Smooth muscle cell (in vitro differentiated cells): ENCODE results near the gene CD48. TPM values are rescaled to one million over a fixed set of nuclear protein-coding genes. Genes with fewer than 3 reads are reported as not detected.

Experiments used
- DNase-seq: peaks from one replicate; lab custom pipeline; 2025; ENCODE audit not compliant: unreplicated experiment; lab: John Stamatoyannopoulos, UW
- H2AFZ ChIP-seq: fragments of 200-600 bp; sonication (generic); 2 replicates; pipeline ENCODE4 v1.6.0; 2016; ENCODE audit warnings: antibody characterized with exemption, low read depth, mild to moderate bottlenecking
- H3F3A ChIP-seq: fragments of 200-600 bp; sonication (generic); 2 replicates; pipeline ENCODE4 v1.6.0; 2017; ENCODE audit warnings: antibody characterized with exemption, low read depth
- H3K27ac ChIP-seq: fragments of 200-600 bp; sonication (generic); 2 replicates; pipeline ENCODE4 v1.5.1; 2016; ENCODE audit warnings: low read depth, mild to moderate bottlenecking
- H3K27me3 ChIP-seq: fragments of 200-600 bp; sonication (generic); 2 replicates; pipeline ENCODE4 v1.6.1; 2016; ENCODE audit warnings: low read depth, mild to moderate bottlenecking
- H3K36me3 ChIP-seq: fragments of 200-600 bp; sonication (generic); 2 replicates; pipeline ENCODE4 v1.5.1; 2016; ENCODE audit warnings: low read depth
- H3K4me1 ChIP-seq: fragments of 200-600 bp; sonication (generic); 2 replicates; pipeline ENCODE4 v1.5.1; 2016; ENCODE audit warnings: low read depth
- H3K4me2 ChIP-seq: fragments of 200-600 bp; sonication (generic); 2 replicates; pipeline ENCODE4 v1.6.0; 2016; ENCODE audit warnings: mild to moderate bottlenecking
- H3K4me3 ChIP-seq: fragments of 200-600 bp; sonication (generic); 2 replicates; pipeline ENCODE4 v1.5.1; 2016; ENCODE audit warnings: mild to moderate bottlenecking
- H3K79me2 ChIP-seq: fragments of 200-600 bp; sonication (generic); 2 replicates; pipeline ENCODE4 v1.6.0; 2016; ENCODE audit warnings: low read depth, mild to moderate bottlenecking
- H3K9ac ChIP-seq: fragments of 200-600 bp; sonication (generic); 2 replicates; pipeline ENCODE4 v1.6.0; 2016; ENCODE audit warnings: low read depth
- H3K9me3 ChIP-seq: fragments of 200-600 bp; sonication (generic); replicated peaks from 2 replicates; pipeline ENCODE4 v1.5.1; 2016; ENCODE audit warnings: low read depth
- H4K20me1 ChIP-seq: fragments of 200-600 bp; sonication (generic); 2 replicates; pipeline ENCODE4 v1.6.0; 2016; ENCODE audit warnings: low read depth
- WGBS: methylation state at CpG from one replicate; pipeline ENCODE4 v1.1.7; 2016; ENCODE audit warnings: low lambda C conversion rate; 5-methylcytosine and 5-hydroxymethylcytosine counted together
- polyA plus RNA-seq: library from polyadenylated mRNA; unstranded; fragments of >200 nt; fragmentation: Nextera tagmentation; extraction: Ambion mirVana; gene quantifications from 2 replicates; pipeline ENCODE4 v1.2.1, GENCODE V29; 2016
- total RNA-seq: library from RNA; depleted of rRNA; stranded (reverse); fragments of >200 nt; gene quantifications from 2 replicates; pipeline ENCODE4 v1.2.3, GENCODE V29; 2014
- TF ChIP-seq, protein P1 (sequence below): fragments of 200-600 bp; sonication (generic); IDR thresholded peaks from 2 replicates; pipeline ENCODE4 v1.5.1; 2017; ENCODE audit warnings: borderline replicate concordance, mild to moderate bottlenecking, antibody characterized with exemption; ENCODE audit not compliant: insufficient read depth, poor library complexity, severe bottlenecking

The CD48 gene
- total and polyA plus RNA-seq, 2 experiments from 2014 or later, result 0.37 TPM; not detected in 1

GRCh38 chr1:160727316-160727640, 15.7 kb upstream of the CD48 start:
- Histone ChIP-seq H3K4me1 (no peaks in the 10 kb centered on the region), H3K9ac (no peak overlapping the region), H2AFZ (peak overlapping the region; percentile 6), H3K4me3 (no peak overlapping the region), H3K4me2 (no peak overlapping the region), H3F3A (no peaks in the 10 kb centered on the region), H3K79me2 (no peaks in the 10 kb centered on the region), H3K27ac (no peak overlapping the region), H4K20me1 (no peaks in the 10 kb centered on the region), H3K27me3 (no peaks in the 10 kb centered on the region), H3K9me3 (no peaks in the 10 kb centered on the region), H3K36me3 (no peaks in the 10 kb centered on the region)
- TF ChIP-seq, protein P1, sequence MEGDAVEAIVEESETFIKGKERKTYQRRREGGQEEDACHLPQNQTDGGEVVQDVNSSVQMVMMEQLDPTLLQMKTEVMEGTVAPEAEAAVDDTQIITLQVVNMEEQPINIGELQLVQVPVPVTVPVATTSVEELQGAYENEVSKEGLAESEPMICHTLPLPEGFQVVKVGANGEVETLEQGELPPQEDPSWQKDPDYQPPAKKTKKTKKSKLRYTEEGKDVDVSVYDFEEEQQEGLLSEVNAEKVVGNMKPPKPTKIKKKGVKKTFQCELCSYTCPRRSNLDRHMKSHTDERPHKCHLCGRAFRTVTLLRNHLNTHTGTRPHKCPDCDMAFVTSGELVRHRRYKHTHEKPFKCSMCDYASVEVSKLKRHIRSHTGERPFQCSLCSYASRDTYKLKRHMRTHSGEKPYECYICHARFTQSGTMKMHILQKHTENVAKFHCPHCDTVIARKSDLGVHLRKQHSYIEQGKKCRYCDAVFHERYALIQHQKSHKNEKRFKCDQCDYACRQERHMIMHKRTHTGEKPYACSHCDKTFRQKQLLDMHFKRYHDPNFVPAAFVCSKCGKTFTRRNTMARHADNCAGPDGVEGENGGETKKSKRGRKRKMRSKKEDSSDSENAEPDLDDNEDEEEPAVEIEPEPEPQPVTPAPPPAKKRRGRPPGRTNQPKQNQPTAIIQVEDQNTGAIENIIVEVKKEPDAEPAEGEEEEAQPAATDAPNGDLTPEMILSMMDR, result no peak
- DNase-seq, result no peak

DNA sequence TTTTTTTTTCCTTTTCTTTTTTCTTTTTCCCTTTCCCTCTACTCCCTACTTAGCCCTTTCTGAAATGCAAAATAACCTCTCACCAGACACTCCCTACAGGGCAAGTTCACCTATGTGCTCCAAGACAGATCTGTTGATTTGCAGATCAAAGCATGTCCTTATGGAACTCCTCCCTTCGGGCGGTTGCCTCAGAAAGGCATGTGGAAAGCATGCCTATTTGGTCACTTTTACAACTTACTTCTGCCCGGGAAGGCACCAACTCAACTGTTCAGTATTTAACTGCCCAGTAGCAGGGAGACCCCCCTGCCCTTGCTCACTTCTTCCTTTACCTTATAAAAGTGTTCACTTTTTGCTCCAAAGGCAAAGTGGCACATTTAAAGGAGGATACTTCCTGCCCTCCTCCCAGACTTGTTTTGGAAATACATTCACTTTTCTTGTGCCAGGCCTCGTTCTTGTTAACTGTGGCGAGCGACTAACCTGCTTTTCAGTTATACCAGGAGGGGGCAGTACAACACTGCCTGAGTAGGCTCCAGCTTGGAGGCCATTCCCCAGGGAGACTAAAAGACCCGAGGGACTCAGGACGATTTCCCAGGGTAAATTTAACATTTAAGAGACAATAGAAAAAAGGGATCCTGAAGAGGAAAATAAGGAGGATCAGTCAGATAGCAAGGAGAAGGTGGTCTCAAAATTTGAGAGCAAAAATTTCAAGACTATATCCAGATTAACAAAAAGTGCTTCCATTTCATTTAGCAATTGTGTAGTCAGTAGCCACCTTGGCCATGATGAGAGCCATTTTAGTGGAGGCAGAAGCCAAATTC, 15.1 kb upstream of the CD48 start:
- H3K4me1 ChIP-seq, result no peaks in the 10 kb centered on the region
- no peak overlapping the region for H3K4me3 ChIP-seq
- TF ChIP-seq, protein P1, result peak; percentile 83
- H3K27me3 ChIP-seq, result no peaks in the 10 kb centered on the region
- H3K4me2 ChIP-seq, result no peak overlapping the region
- DNase-seq, result no peak
- no peaks in the 10 kb centered on the region for H3K9me3 ChIP-seq
- no peak overlapping the region for H3K27ac ChIP-seq
- no peaks in the 10 kb centered on the region for H3K79me2 ChIP-seq
- H3K9ac ChIP-seq, result no peak overlapping the region
- no peaks in the 10 kb centered on the region for H3F3A ChIP-seq
- H4K20me1 ChIP-seq, result no peaks in the 10 kb centered on the region
- peak overlapping the region; percentile 6 for H2AFZ ChIP-seq
- no peaks in the 10 kb centered on the region for H3K36me3 ChIP-seq
- 9% methylated on average over 8 of the region's 8 CpGs for WGBS

DNA sequence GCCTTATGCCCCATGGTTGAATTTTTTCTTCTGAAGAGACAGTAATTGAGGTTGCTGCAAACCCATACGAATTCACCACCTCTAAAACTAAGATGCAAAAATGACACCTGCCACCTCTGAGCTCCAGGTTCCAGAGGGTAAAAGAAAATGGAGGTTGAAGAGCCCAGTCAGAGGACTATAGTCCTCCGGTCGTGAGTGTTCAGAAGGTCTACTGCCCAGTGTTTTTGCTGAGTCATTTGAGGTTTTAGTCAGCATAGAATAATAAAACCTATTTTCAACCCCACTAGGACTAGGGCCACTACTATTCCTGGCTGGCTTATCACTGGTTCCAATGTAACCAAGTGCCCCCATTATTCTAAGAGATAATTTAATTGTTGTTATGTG, 14.5 kb upstream of the CD48 start:
- Histone ChIP-seq H4K20me1 (no peaks in the 10 kb centered on the region), H2AFZ (peak overlapping the region; percentile 6), H3K9me3 (no peaks in the 10 kb centered on the region), H3K27me3 (no peaks in the 10 kb centered on the region), H3K79me2 (no peaks in the 10 kb centered on the region), H3K4me1 (no peaks in the 10 kb centered on the region), H3F3A (no peaks in the 10 kb centered on the region), H3K27ac (no peak overlapping the region), H3K4me2 (no peak overlapping the region), H3K4me3 (no peak overlapping the region), H3K9ac (no peak overlapping the region), H3K36me3 (no peaks in the 10 kb centered on the region)
- TF ChIP-seq, protein P1, result no peak
- WGBS, result 36% methylated on average over 3 of the region's 3 CpGs
- no peak for DNase-seq
